Thyroid gland (tissue), 4 donors: ENCODE results near the gene TM7SF3.
"Not testable (repeated sequence)": the region's sequence is repeated elsewhere in the genome, so short reads cannot be mapped to it uniquely, and the experiment has no call there.

Experiments
- CTCF ChIP-seq, 6 experiments: fragments of 200-600 bp in 3 of 6; fragments of 450-650 bp in 3 of 6; sonication (generic) in 3 of 6; IDR thresholded peaks; one replicate each; pipeline ENCODE4 v1.5.1; 2016 to 2019; ENCODE audit warnings: antibody characterized with exemption in 6 of 6, mild to moderate bottlenecking in 2 of 6, inconsistent platforms in 1 of 6, moderate library complexity in 1 of 6
- POLR2A ChIP-seq, 2 donors: fragments of 450-650 bp; IDR thresholded peaks; one replicate each; pipeline ENCODE4 v1.6.1; 2017; ENCODE audit warnings: antibody characterized with exemption in 2 of 2, mild to moderate bottlenecking in 2 of 2, moderate library complexity in 1 of 2

GRCh38 chr12:27017163-27017823, 3.1 kb upstream of the TM7SF3 start:
- not testable (repeated sequence) for TF ChIP-seq CTCF, POLR2A (IDR thresholded peaks at IDR 0.05)
